Fibroblast of lung (primary cell): Measurements from ENCODE around the gene VWA1. TPM values are rescaled to one million over a fixed set of nuclear protein-coding genes. Genes with fewer than 3 reads are reported as not detected.

Experiments
- DNase-seq, 2 donors: peaks; one replicate each; pipeline versions ENCODE4 v3.0.0 to v3.0.0-alpha.2; 2010; ENCODE audit warnings: low read depth in 2 of 2
- H2AFZ ChIP-seq: 2 replicates; pipeline ENCODE4 v1.5.1; 2012; ENCODE audit warnings: low read length, control low read depth, inconsistent platforms
- H3K27ac ChIP-seq: 2 replicates; pipeline ENCODE4 v1.5.1; 2011; ENCODE audit warnings: low read length, control low read depth; ENCODE audit not compliant: insufficient read depth
- H3K27me3 ChIP-seq: 2 replicates; pipeline ENCODE4 v1.5.1; 2011; ENCODE audit warnings: mild to moderate bottlenecking, low read length; ENCODE audit not compliant: control insufficient read depth, insufficient read depth
- H3K36me3 ChIP-seq: 2 replicates; pipeline ENCODE4 v1.5.1; 2011; ENCODE audit warnings: low read length; ENCODE audit not compliant: control insufficient read depth, insufficient read depth
- H3K4me1 ChIP-seq: 2 replicates; pipeline ENCODE4 v1.5.1; 2011; ENCODE audit warnings: low read length; ENCODE audit not compliant: control insufficient read depth, insufficient read depth; ENCODE audit errors: extremely low read depth
- H3K4me2 ChIP-seq: 2 replicates; pipeline ENCODE4 v1.5.1; 2011; ENCODE audit warnings: low read length, control low read depth; ENCODE audit not compliant: insufficient read depth; ENCODE audit errors: extremely low read depth
- H3K4me3 ChIP-seq, 4 experiments: fragments of 200-600 bp in 1 of 4; sonication (generic) in 1 of 4; replicated peaks in 1 of 4; 2 replicates each; pipeline ENCODE4 v1.5.1; 2011 to 2016; ENCODE audit warnings: low read length in 4 of 4, low read depth in 3 of 4, mild to moderate bottlenecking in 3 of 4, control low read depth in 2 of 4, inconsistent platforms in 1 of 4, mixed read lengths in 1 of 4; ENCODE audit not compliant: insufficient read depth in 1 of 4; ENCODE audit errors: control extremely low read depth in 1 of 4
- H3K79me2 ChIP-seq: 2 replicates; pipeline ENCODE4 v1.5.1; 2012; ENCODE audit warnings: mild to moderate bottlenecking, low read length, inconsistent platforms; ENCODE audit not compliant: control insufficient read depth, insufficient read depth
- H3K9ac ChIP-seq: 2 replicates; pipeline ENCODE4 v1.5.1; 2011; ENCODE audit warnings: mild to moderate bottlenecking, low read length, control low read depth; ENCODE audit not compliant: insufficient read depth
- H3K9me3 ChIP-seq: 2 replicates; pipeline ENCODE4 v1.5.1; 2012; ENCODE audit warnings: low read depth, low read length; ENCODE audit not compliant: control insufficient read depth, insufficient read depth
- H4K20me1 ChIP-seq: 2 replicates; pipeline ENCODE4 v1.5.1; 2011; ENCODE audit warnings: low read length; ENCODE audit not compliant: control insufficient read depth, insufficient read depth; ENCODE audit errors: extremely low read depth
- EZH2 ChIP-seq: IDR thresholded peaks from 2 replicates; pipeline ENCODE4 v1.5.1; 2012; ENCODE audit warnings: low read length, control low read depth, mild to moderate bottlenecking; ENCODE audit errors: missing control alignments
- polyA plus RNA-seq, 2 donors: library from polyadenylated mRNA; depleted of rRNA in 1 of 2; stranded (reverse) in 1 of 2; unstranded in 1 of 2; fragments of >200 nt; gene quantifications; 2 replicates each; pipeline ENCODE4 v1.2.1, GENCODE V29; 2011 to 2012; ENCODE audit warnings: missing spikeins in 1 of 2
- total RNA-seq: library from RNA; depleted of rRNA; stranded (reverse); fragments of >200 nt; gene quantifications from 2 replicates; pipeline ENCODE4 v1.2.1, GENCODE V29; 2014
- TF ChIP-seq, protein P1 (sequence below), 2 donors: IDR thresholded peaks in 1 of 2; conservative IDR thresholded peaks in 1 of 2; 1 replicate in 1 of 2; 2 replicates in 1 of 2; pipeline ENCODE4 v1.5.1; 2011 to 2012; ENCODE audit warnings: low read length in 2 of 2, control low read depth in 1 of 2, inconsistent platforms in 1 of 2, low read depth in 1 of 2, mild to moderate bottlenecking in 1 of 2

The VWA1 gene
- total and polyA plus RNA-seq, 2 donors (not counting 1 experiment from before 2014, with no cell fraction given): 2.5 to 3.1 TPM

DNA sequence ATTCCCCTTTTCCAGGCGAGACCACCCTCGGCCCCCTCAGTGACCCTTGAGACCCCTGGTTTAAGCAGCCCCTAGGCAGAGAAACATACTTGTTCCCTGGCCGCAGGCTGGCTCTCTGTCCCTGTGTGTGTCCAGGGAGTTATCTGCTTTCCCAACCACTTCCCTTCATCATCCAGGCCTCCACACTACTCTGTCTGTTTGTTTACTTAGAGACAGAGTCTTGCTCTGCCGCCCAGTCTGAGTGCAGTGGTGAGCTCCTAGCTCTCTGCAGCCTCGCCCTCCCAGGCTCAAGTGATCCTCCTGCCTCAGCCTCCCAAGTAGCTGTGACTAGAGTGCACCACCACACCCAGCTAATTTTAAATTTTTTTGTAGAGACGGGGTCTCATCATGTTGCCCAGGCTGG is 5.8 kb upstream of the VWA1 start:
- H3K9me3 ChIP-seq: no peaks in the 10 kb centered on the region
- H3K4me2 ChIP-seq: no peak overlapping the region
- no peak overlapping the region for H3K4me3 ChIP-seq
- peaks cover 25% of the 10 kb centered on the region for H3K4me1 ChIP-seq
- H2AFZ ChIP-seq: no peak overlapping the region
- TF ChIP-seq EZH2: no peak
- TF ChIP-seq, protein P1, sequence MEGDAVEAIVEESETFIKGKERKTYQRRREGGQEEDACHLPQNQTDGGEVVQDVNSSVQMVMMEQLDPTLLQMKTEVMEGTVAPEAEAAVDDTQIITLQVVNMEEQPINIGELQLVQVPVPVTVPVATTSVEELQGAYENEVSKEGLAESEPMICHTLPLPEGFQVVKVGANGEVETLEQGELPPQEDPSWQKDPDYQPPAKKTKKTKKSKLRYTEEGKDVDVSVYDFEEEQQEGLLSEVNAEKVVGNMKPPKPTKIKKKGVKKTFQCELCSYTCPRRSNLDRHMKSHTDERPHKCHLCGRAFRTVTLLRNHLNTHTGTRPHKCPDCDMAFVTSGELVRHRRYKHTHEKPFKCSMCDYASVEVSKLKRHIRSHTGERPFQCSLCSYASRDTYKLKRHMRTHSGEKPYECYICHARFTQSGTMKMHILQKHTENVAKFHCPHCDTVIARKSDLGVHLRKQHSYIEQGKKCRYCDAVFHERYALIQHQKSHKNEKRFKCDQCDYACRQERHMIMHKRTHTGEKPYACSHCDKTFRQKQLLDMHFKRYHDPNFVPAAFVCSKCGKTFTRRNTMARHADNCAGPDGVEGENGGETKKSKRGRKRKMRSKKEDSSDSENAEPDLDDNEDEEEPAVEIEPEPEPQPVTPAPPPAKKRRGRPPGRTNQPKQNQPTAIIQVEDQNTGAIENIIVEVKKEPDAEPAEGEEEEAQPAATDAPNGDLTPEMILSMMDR (conservative IDR thresholded peaks at IDR 0.05 in 1 of 2, IDR thresholded peaks at IDR 0.05 in 1 of 2; ENCODE audit: low read depth in 1 of 2, low read length in 2 of 2): no peak
- H3K27me3 ChIP-seq: no peaks in the 10 kb centered on the region
- H3K79me2 ChIP-seq: no peaks in the 10 kb centered on the region
- no peaks in the 10 kb centered on the region for H3K36me3 ChIP-seq
- DNase-seq: peak; percentile 35 to 41
- H3K9ac ChIP-seq: no peak overlapping the region
- no peak overlapping the region for H3K27ac ChIP-seq
- no peaks in the 10 kb centered on the region for H4K20me1 ChIP-seq

DNA sequence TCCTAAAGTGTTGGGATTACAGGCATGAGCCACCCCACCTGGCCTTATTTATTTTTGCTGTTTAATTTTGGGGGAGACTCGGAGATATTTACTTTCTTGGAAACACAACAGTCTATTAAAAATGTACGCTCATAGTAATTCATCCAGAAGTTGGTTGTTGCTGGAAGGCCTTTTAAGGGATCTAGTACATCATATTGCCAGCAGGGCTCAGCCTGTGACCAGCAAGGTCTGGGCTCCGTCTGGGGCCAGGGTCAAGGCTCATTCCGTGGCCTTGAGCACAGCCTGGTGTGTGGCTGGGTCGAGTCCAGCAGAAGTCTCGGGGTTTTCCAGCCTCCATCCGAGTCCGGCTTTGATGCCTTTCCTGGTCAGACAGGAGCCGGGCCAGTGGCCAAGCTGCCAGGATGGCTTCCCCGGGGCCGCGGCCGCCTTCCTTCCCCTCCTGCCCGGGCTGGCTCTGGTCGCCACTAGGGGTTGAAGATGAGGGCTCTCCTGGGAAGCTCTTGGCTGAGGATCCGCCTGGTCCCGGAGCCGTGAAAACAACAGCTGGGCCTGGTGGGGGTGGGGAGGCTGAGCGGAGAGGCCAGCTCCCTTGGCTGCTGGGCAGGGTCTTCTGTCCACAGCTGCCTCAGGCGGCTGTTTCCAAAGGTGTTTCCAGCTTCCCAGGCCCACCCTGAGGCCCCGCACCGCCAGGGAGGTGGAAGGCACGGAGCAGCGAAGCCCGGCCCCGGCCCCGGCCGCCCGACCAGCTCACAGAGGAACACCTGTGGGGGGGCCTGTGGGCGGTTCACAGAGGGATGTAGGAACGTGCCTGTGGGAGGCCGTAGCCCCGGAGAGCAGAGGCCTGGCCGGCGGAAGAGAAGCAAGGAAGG is 5.1 kb upstream of the VWA1 start:
- peak overlapping the region; percentile 47 for H3K27ac ChIP-seq
- DNase-seq: peak; percentile 59 to 75
- peak overlapping the region; percentile 51 for H3K4me2 ChIP-seq
- H3K9me3 ChIP-seq: no peaks in the 10 kb centered on the region
- peak overlapping the region; percentile 73 for H2AFZ ChIP-seq
- TF ChIP-seq, protein P1 (conservative IDR thresholded peaks at IDR 0.05 in 1 of 2, IDR thresholded peaks at IDR 0.05 in 1 of 2; ENCODE audit: low read depth in 1 of 2, low read length in 2 of 2): peak in 1 of 2 donors; percentile 17
- no peak for TF ChIP-seq EZH2
- H3K4me1 ChIP-seq: peaks cover 29% of the 10 kb centered on the region
- H4K20me1 ChIP-seq: no peaks in the 10 kb centered on the region
- no peak overlapping the region for H3K4me3 ChIP-seq
- H3K27me3 ChIP-seq: no peaks in the 10 kb centered on the region
- peak overlapping the region; percentile 46 for H3K9ac ChIP-seq
- H3K36me3 ChIP-seq: no peaks in the 10 kb centered on the region
- no peaks in the 10 kb centered on the region for H3K79me2 ChIP-seq

- Histone ChIP-seq H2AFZ (no peak overlapping the region), H3K36me3 (no peaks in the 10 kb centered on the region), H3K4me1 (peaks cover 29% of the 10 kb centered on the region), H4K20me1 (no peaks in the 10 kb centered on the region), H3K9ac (no peak overlapping the region), H3K27me3 (no peaks in the 10 kb centered on the region), H3K79me2 (no peaks in the 10 kb centered on the region), H3K4me2 (no peak overlapping the region), H3K9me3 (no peaks in the 10 kb centered on the region), H3K27ac (no peak overlapping the region), H3K4me3 (no peak overlapping the region)
- DNase-seq: no peak
- TF ChIP-seq, protein P1 (conservative IDR thresholded peaks at IDR 0.05 in 1 of 2, IDR thresholded peaks at IDR 0.05 in 1 of 2; ENCODE audit: low read depth in 1 of 2, low read length in 2 of 2): no peak
- no peak for TF ChIP-seq EZH2
These were observed 4.3 kb upstream of the VWA1 start for GRCh38 chr1:1430992-1431844.
